ENCODE data around the gene HLA-DMB. TPM values are rescaled to one million over a fixed set of nuclear protein-coding genes. Genes with fewer than 3 reads are reported as not detected.

The HLA-DMB gene
- total RNA-seq, 1 experiment from 2014 or later, result 1.1 TPM

DNA sequence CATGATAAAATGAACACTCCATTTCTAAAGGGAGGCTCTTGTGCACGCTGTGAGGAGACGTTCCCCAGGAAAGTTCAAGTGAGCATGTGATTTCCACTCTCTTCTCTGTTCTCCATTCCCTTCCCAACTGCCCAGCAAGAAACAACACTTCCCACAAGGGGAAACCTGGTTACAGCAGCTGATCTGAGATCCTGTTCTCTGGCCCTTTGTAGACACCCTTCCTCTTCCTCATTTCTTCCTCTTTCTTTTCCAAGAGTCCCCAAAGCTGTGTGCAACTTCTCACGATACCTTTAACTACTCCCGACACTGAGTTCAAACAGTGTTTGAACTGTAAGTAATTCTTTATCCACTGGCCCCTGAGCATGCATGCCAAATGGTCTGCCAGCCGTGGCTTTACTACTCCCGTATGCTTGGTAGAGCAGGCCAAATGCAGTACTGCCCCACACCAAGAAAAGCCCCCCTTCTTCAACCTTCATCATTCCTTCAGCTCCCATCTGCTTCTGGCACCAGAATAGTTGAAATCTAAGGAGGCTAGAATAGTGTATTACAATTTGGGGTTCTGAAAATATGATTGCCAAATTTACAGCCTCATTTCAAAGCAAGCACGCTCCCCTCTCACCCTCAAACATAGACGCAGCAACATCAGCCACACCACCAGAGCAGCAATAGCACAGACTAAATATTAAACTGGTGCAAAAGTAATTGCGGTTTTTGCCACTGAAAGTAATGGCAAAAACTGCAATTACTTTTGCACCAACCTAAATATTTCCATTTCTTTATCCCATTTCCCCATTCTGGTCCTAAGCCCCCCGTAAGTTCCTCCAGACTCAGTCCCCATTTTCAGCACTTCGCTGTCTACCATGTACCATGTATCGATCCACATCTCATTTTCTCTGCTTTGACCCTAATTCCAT lies 4.3 kb downstream of the HLA-DMB start (continued):
- TF ChIP-seq, protein P1, sequence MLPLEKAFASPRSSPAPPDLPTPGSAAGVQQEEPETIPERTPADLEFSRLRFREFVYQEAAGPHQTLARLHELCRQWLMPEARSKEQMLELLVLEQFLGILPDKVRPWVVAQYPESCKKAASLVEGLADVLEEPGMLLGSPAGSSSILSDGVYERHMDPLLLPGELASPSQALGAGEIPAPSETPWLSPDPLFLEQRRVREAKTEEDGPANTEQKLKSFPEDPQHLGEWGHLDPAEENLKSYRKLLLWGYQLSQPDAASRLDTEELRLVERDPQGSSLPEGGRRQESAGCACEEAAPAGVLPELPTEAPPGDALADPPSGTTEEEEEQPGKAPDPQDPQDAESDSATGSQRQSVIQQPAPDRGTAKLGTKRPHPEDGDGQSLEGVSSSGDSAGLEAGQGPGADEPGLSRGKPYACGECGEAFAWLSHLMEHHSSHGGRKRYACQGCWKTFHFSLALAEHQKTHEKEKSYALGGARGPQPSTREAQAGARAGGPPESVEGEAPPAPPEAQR (CRISPR knock-in tag; IDR thresholded peaks at IDR 0.05), result no peak
- TF ChIP-seq ZNF671 (CRISPR knock-in tag; IDR thresholded peaks at IDR 0.05) (no peak), HMGA2 (CRISPR knock-in tag; IDR thresholded peaks at IDR 0.05) (no peak), RELA (CRISPR knock-in tag; IDR thresholded peaks at IDR 0.05; ENCODE audit: borderline replicate concordance) (no peak), MXD4 (CRISPR knock-in tag; IDR thresholded peaks at IDR 0.05; ENCODE audit: borderline replicate concordance) (no peak)
- TF ChIP-seq, protein P2, sequence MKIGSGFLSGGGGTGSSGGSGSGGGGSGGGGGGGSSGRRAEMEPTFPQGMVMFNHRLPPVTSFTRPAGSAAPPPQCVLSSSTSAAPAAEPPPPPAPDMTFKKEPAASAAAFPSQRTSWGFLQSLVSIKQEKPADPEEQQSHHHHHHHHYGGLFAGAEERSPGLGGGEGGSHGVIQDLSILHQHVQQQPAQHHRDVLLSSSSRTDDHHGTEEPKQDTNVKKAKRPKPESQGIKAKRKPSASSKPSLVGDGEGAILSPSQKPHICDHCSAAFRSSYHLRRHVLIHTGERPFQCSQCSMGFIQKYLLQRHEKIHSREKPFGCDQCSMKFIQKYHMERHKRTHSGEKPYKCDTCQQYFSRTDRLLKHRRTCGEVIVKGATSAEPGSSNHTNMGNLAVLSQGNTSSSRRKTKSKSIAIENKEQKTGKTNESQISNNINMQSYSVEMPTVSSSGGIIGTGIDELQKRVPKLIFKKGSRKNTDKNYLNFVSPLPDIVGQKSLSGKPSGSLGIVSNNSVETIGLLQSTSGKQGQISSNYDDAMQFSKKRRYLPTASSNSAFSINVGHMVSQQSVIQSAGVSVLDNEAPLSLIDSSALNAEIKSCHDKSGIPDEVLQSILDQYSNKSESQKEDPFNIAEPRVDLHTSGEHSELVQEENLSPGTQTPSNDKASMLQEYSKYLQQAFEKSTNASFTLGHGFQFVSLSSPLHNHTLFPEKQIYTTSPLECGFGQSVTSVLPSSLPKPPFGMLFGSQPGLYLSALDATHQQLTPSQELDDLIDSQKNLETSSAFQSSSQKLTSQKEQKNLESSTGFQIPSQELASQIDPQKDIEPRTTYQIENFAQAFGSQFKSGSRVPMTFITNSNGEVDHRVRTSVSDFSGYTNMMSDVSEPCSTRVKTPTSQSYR (CRISPR knock-in tag; IDR thresholded peaks at IDR 0.05), result no peak
- TF ChIP-seq, protein P3, sequence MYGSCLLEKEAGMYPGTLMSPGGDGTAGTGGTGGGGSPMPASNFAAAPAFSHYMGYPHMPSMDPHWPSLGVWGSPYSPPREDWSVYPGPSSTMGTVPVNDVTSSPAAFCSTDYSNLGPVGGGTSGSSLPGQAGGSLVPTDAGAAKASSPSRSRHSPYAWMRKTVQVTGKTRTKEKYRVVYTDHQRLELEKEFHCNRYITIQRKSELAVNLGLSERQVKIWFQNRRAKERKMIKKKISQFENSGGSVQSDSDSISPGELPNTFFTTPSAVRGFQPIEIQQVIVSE (CRISPR knock-in tag; IDR thresholded peaks at IDR 0.05; ENCODE audit: borderline replicate concordance), result no peak

DNA sequence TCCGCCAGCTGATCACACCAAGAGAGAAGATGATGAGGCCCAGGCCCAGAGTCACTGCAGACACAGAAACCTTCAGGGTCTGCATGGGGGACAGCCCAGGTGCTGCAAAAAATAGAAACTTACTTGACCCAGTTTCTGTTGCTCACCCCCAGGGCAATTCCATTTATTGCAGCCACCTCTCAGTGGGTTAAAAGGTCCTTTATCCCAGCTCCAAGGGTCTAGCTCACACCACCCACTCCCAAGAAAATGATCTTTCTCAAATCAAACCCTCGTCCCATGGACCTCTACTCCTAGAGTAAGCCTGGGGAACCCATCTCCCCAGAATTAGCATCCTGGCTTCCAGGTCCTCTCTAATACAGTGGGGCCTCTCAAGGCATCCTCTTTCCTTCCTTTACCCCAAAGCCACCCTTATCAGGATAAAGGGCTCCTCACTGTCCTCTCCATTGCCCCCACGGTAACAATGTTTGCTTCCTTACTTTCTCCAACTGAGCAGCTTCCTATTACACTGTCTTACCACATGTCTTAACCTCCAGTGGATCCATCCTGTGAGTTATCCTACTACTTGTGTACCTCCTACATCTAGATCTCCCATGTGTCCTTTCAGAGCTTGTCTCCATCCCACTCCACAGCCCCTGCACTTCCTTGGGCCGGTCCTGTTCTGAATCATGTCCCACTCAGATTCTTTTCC lies 5.1 kb downstream of the HLA-DMB start:
- H3K36me3 Mint-ChIP-seq, result no peaks in the 10 kb centered on the region
- ChIA-PET POLR2A (no interaction called here), CTCF (interaction anchor here (0.5 to 6.8 kb wide), 5 partner anchors 12 to 97 kb away, joined by 3 to 162 read pairs (median 5); partner anchors contain the start of genes HLA-DMA and TAP2)
- H3K4me3 Mint-ChIP-seq, result no peak overlapping the region
- H3K27me3 Mint-ChIP-seq (ENCODE audit: low read depth), result peaks cover 24% of the 10 kb centered on the region
- ATAC-seq, result no peak
- no peak for DNase-seq (ENCODE audit: low spot score)
- no peak overlapping the region for H3K27ac Mint-ChIP-seq
- no peaks in the 10 kb centered on the region for H3K9me3 Mint-ChIP-seq
- peaks cover 4% of the 10 kb centered on the region; the same call in 1 of the 2 replicates for H3K4me1 Mint-ChIP-seq
- no peak for TF ChIP-seq ZBTB21 (CRISPR knock-in tag; IDR thresholded peaks at IDR 0.05; ENCODE audit: borderline replicate concordance)
- no peak for TF ChIP-seq CREM (CRISPR knock-in tag; IDR thresholded peaks at IDR 0.05)
- TF ChIP-seq, protein P4, sequence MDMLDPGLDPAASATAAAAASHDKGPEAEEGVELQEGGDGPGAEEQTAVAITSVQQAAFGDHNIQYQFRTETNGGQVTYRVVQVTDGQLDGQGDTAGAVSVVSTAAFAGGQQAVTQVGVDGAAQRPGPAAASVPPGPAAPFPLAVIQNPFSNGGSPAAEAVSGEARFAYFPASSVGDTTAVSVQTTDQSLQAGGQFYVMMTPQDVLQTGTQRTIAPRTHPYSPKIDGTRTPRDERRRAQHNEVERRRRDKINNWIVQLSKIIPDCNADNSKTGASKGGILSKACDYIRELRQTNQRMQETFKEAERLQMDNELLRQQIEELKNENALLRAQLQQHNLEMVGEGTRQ (CRISPR knock-in tag; IDR thresholded peaks at IDR 0.05), result no peak
- TF ChIP-seq, protein P5, sequence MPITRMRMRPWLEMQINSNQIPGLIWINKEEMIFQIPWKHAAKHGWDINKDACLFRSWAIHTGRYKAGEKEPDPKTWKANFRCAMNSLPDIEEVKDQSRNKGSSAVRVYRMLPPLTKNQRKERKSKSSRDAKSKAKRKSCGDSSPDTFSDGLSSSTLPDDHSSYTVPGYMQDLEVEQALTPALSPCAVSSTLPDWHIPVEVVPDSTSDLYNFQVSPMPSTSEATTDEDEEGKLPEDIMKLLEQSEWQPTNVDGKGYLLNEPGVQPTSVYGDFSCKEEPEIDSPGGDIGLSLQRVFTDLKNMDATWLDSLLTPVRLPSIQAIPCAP (CRISPR knock-in tag; IDR thresholded peaks at IDR 0.05), result no peak
- TF ChIP-seq IRF2 (CRISPR knock-in tag; IDR thresholded peaks at IDR 0.05; ENCODE audit: borderline replicate concordance, low read depth), result no peak
- TF ChIP-seq ZNF416 (CRISPR knock-in tag; IDR thresholded peaks at IDR 0.05), result no peak
- no peak for TF ChIP-seq FOXP1 (CRISPR knock-in tag; IDR thresholded peaks at IDR 0.05; ENCODE audit: borderline replicate concordance)
- no peak for TF ChIP-seq TP53 (CRISPR knock-in tag; IDR thresholded peaks at IDR 0.05)
- no peak for TF ChIP-seq OVOL2 (CRISPR knock-in tag; IDR thresholded peaks at IDR 0.05; ENCODE audit: borderline replicate concordance)
- TF ChIP-seq PRRX2 (CRISPR knock-in tag; IDR thresholded peaks at IDR 0.05), result no peak
- TF ChIP-seq, protein P6, sequence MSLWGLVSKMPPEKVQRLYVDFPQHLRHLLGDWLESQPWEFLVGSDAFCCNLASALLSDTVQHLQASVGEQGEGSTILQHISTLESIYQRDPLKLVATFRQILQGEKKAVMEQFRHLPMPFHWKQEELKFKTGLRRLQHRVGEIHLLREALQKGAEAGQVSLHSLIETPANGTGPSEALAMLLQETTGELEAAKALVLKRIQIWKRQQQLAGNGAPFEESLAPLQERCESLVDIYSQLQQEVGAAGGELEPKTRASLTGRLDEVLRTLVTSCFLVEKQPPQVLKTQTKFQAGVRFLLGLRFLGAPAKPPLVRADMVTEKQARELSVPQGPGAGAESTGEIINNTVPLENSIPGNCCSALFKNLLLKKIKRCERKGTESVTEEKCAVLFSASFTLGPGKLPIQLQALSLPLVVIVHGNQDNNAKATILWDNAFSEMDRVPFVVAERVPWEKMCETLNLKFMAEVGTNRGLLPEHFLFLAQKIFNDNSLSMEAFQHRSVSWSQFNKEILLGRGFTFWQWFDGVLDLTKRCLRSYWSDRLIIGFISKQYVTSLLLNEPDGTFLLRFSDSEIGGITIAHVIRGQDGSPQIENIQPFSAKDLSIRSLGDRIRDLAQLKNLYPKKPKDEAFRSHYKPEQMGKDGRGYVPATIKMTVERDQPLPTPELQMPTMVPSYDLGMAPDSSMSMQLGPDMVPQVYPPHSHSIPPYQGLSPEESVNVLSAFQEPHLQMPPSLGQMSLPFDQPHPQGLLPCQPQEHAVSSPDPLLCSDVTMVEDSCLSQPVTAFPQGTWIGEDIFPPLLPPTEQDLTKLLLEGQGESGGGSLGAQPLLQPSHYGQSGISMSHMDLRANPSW (CRISPR knock-in tag; conservative IDR thresholded peaks at IDR 0.05; ENCODE audit: low read depth), result no peak
- TF ChIP-seq CREB1 (CRISPR knock-in tag; IDR thresholded peaks at IDR 0.05), result no peak
- no peak for TF ChIP-seq SP1 (CRISPR knock-in tag; conservative IDR thresholded peaks at IDR 0.05)
- TF ChIP-seq KAT7 (CRISPR knock-in tag; IDR thresholded peaks at IDR 0.05; ENCODE audit: borderline replicate concordance), result no peak
- no peak for TF ChIP-seq ESRRA (CRISPR knock-in tag; IDR thresholded peaks at IDR 0.05; ENCODE audit: borderline replicate concordance)
- TF ChIP-seq, protein P7, sequence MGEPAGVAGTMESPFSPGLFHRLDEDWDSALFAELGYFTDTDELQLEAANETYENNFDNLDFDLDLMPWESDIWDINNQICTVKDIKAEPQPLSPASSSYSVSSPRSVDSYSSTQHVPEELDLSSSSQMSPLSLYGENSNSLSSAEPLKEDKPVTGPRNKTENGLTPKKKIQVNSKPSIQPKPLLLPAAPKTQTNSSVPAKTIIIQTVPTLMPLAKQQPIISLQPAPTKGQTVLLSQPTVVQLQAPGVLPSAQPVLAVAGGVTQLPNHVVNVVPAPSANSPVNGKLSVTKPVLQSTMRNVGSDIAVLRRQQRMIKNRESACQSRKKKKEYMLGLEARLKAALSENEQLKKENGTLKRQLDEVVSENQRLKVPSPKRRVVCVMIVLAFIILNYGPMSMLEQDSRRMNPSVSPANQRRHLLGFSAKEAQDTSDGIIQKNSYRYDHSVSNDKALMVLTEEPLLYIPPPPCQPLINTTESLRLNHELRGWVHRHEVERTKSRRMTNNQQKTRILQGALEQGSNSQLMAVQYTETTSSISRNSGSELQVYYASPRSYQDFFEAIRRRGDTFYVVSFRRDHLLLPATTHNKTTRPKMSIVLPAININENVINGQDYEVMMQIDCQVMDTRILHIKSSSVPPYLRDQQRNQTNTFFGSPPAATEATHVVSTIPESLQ (CRISPR knock-in tag; IDR thresholded peaks at IDR 0.05), result no peak

Measured in WTC11 (cell line).